ENCODE measurements around the gene VPS13D. TPM values are rescaled to one million over a fixed set of nuclear protein-coding genes. Genes with fewer than 3 reads are reported as not detected.

VPS13D gene
- total and polyA plus RNA-seq, 11 donors: 32.1 to 301 (median 90.7) TPM

- Histone ChIP-seq H3K27ac (peak overlapping the region in 6 of 12 donors; percentile 39 to 83 (median 70)), H3K9me3 (peaks cover 0 to 13% (median 3%) of the 10 kb centered on the region in 12 donors), H3K4me1 (peaks cover 0 to 37% (median 15%) of the 10 kb centered on the region in 12 donors), H3K36me3 (no peaks in the 10 kb centered on the region), H3K4me3 (no peak overlapping the region), H3K27me3 (no peaks in the 10 kb centered on the region)
- 97 to 100% (median 99%) methylated on average over 1 to 2 of the region's 2 CpGs for WGBS, 4 donors
- no peak for DNase-seq
- intact Hi-C loops (cut with DNase I): no loop called here
- no peak for ATAC-seq
- TF ChIP-seq CTCF (IDR thresholded peaks at IDR 0.05): no peak
- no peak for TF ChIP-seq POLR2A (IDR thresholded peaks at IDR 0.05)
These were observed 309.5 kb downstream of the VPS13D start for GRCh38 chr1:12539320-12539704.

GRCh38 chr1:12539705-12540579, 310.1 kb downstream of the VPS13D start:
- DNase-seq: peak; percentile 67 to 89 (median 78)
- H3K4me1 ChIP-seq: peaks cover 0 to 37% (median 15%) of the 10 kb centered on the region in 12 donors
- H3K36me3 ChIP-seq: no peaks in the 10 kb centered on the region
- WGBS, 4 donors: 42 to 59% (median 49%) methylated on average over 33 to 34 of the region's 34 CpGs
- intact Hi-C loops (cut with DNase I): loop anchor here in 2 of 10 donors (5.0 kb wide), 1 partner anchor 77 kb away; the partner anchor contains the start of gene DHRS3 (in 2 of the 2)
- peak; percentile 66 to 90 (median 84) for ATAC-seq
- H3K4me3 ChIP-seq: peak overlapping the region in 5 of 12 donors; percentile 3 to 31 (median 19)
- H3K27ac ChIP-seq: peak overlapping the region in 11 of 12 donors; percentile 10 to 83 (median 55)
- no peaks in the 10 kb centered on the region for H3K27me3 ChIP-seq
- TF ChIP-seq CTCF (IDR thresholded peaks at IDR 0.05): no peak
- TF ChIP-seq POLR2A (IDR thresholded peaks at IDR 0.05): no peak
- H3K9me3 ChIP-seq: peaks cover 0 to 13% (median 3%) of the 10 kb centered on the region in 12 donors

GRCh38 chr1:12540580-12541273, 310.9 kb downstream of the VPS13D start:
- H3K27me3 ChIP-seq: no peaks in the 10 kb centered on the region
- no peaks in the 10 kb centered on the region for H3K36me3 ChIP-seq
- H3K9me3 ChIP-seq: peaks cover 0 to 8% (median 2%) of the 10 kb centered on the region in 12 donors
- peak overlapping the region in 11 of 12 donors; percentile 10 to 83 (median 39) for H3K27ac ChIP-seq
- peak overlapping the region in 1 of 12 donors; percentile 3 for H3K4me3 ChIP-seq
- 73 to 83% (median 79%) methylated on average over 13 to 17 of the region's 17 CpGs for WGBS, 4 donors
- peaks cover 0 to 37% (median 15%) of the 10 kb centered on the region in 12 donors for H3K4me1 ChIP-seq
- DNase-seq (no peak), ATAC-seq (no peak)
- intact Hi-C loops (cut with DNase I): loop anchor here in 2 of 10 donors (5.0 kb wide), 1 partner anchor 77 kb away; the partner anchor contains the start of gene DHRS3 (in 2 of the 2)
- TF ChIP-seq CTCF (IDR thresholded peaks at IDR 0.05): no peak
- TF ChIP-seq POLR2A (IDR thresholded peaks at IDR 0.05): no peak
